ENCODE measurements around the gene CCDC196. TPM values are rescaled to one million over a fixed set of nuclear protein-coding genes. Genes with fewer than 3 reads are reported as not detected.

CCDC196 gene, protein sequence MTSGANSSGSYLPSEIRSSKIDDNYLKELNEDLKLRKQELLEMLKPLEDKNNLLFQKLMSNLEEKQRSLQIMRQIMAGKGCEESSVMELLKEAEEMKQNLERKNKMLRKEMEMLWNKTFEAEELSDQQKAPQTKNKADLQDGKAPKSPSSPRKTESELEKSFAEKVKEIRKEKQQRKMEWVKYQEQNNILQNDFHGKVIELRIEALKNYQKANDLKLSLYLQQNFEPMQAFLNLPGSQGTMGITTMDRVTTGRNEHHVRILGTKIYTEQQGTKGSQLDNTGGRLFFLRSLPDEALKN
- total RNA-seq, result not detected
- long read RNA-seq, partial matches to known transcripts, result 0 of 2 reads
- long read RNA-seq, other reads (novel, unspliced or antisense), result 2 of 2 reads

DNA sequence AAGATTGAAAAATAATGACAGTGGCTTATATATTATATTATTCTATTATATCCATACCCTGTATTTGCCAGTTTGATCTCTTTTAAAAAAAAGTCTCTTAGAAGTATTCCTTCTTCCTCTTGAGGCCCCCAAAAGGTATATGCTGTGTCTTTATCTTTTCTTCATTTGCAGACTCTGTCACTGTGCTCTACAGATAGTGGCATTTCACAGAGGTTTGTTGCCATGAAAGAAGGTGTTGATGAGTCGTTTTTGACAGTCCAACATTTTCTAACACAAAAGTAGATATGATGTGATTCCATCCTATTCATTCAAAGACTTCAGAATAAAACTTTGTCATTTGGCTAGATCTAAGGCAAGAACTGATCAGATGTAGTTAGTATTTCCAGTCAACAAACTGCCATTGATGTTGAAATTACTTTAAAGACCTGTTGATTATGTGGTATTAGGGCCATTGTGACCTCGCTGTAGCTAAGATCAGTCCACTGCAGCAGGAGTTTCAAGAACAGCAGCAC lies at the start of gene CCDC196:
TSS of gene CCDC196 (plus strand) at position 462 of the 512 bp plus-strand sequence. CDS start 132 bp downstream, outside the sequence.
- H3K27me3 ChIP-seq, result no peaks in the 10 kb centered on the region
- ATAC-seq (no peak), DNase-seq (no peak)
- H3K9me3 ChIP-seq, result no peaks in the 10 kb centered on the region
- H3K27ac ChIP-seq, result no peak within 1 kb of the TSS
- TF ChIP-seq, protein P1, sequence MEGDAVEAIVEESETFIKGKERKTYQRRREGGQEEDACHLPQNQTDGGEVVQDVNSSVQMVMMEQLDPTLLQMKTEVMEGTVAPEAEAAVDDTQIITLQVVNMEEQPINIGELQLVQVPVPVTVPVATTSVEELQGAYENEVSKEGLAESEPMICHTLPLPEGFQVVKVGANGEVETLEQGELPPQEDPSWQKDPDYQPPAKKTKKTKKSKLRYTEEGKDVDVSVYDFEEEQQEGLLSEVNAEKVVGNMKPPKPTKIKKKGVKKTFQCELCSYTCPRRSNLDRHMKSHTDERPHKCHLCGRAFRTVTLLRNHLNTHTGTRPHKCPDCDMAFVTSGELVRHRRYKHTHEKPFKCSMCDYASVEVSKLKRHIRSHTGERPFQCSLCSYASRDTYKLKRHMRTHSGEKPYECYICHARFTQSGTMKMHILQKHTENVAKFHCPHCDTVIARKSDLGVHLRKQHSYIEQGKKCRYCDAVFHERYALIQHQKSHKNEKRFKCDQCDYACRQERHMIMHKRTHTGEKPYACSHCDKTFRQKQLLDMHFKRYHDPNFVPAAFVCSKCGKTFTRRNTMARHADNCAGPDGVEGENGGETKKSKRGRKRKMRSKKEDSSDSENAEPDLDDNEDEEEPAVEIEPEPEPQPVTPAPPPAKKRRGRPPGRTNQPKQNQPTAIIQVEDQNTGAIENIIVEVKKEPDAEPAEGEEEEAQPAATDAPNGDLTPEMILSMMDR (IDR thresholded peaks at IDR 0.05), result no peak
- no peak within 1 kb of the TSS for H3K4me3 ChIP-seq
- H3K4me1 ChIP-seq, result no peaks in the 10 kb centered on the region
- no peaks in the 10 kb centered on the region for H3K36me3 ChIP-seq
- intact Hi-C loops (cut with DNase I), result no loop called here

DNA sequence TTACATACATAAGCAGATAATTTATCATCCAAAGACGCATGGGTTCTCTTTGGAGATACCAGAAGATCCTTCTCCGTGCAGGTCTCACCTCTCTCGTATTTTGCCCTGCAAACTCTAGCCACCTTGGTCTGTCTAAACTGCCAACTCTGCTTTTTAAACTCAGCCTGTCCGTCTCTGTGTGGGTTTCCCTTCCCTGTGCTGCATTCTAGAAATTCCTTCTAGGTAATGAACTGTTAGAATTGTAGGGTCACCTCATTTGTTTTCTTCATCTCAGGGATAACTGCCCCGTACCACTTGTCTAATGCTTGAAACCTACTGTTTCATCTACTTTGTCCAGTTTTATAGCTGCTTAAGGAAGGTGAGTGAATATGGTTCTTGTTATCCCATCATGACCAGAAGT lies 45.4 kb upstream of the CCDC196 start:
- TF ChIP-seq, protein P1 (IDR thresholded peaks at IDR 0.05), result no peak
- no peak for DNase-seq
- no peak for ATAC-seq
- no peaks in the 10 kb centered on the region for H3K27me3 ChIP-seq
- H3K9me3 ChIP-seq, result peaks cover 11% of the 10 kb centered on the region
- no peaks in the 10 kb centered on the region for H3K4me1 ChIP-seq
- intact Hi-C loops (cut with DNase I), result no loop called here
- H3K36me3 ChIP-seq, result no peaks in the 10 kb centered on the region
- no peak overlapping the region for H3K27ac ChIP-seq
- no peak overlapping the region for H3K4me3 ChIP-seq

DNA sequence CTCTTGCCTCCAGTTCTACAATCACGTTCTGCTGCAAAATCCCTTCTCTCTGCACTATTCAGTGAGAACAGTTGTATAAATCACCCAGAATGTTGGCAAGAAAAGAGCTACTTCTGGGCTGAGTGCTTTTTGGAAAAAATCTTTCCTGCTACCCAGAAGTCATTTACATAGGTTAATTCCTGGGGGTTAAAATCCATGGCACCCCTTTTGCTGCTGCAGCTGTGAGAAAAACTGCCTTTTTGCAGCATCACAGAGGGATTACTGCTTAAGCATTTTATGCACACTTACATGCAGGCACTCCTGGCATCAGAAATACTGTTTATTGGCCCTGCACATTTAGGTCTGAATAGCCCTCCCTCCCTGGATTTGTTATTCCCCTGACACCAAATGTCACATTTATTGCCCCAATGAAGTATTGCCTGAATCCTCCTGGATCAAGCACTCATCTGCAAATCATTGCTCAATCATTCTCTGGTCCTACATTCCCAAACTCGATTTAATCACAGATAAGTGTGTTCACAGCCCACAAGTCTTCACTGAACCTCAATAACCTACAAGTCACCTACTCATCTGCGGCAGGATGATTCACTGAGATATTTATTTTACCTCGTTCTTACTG lies 43.1 kb upstream of the CCDC196 start:
- Histone ChIP-seq H3K9me3 (peaks cover 11% of the 10 kb centered on the region), H3K4me1 (no peaks in the 10 kb centered on the region), H3K36me3 (no peaks in the 10 kb centered on the region), H3K4me3 (no peak overlapping the region), H3K27me3 (no peaks in the 10 kb centered on the region), H3K27ac (no peak overlapping the region)
- TF ChIP-seq, protein P1 (IDR thresholded peaks at IDR 0.05), result no peak
- intact Hi-C loops (cut with DNase I), result no loop called here
- DNase-seq, result no peak
- ATAC-seq, result no peak

DNA sequence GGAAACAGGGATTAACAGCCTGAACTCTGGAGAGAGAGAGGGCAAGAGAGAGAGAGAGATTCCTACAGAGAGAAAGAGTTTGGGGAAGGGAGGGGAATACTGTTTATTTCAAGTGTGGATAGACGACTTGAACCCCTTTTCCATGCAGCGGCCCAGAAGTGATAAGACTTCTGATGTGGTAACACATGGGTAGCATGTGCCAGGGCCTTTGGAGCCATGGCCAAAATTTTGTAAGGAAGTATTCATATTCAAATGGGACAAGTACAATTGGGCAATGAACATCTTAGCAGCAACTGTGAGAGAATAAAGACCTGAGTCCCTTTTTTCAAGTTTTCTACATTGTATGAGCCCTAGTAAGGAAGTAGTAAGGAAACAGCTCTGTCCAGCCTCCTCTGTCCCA lies 42.4 kb upstream of the CCDC196 start:
- Histone ChIP-seq H3K4me1 (no peaks in the 10 kb centered on the region), H3K4me3 (no peak overlapping the region), H3K27ac (no peak overlapping the region), H3K36me3 (no peaks in the 10 kb centered on the region), H3K9me3 (peaks cover 11% of the 10 kb centered on the region), H3K27me3 (no peaks in the 10 kb centered on the region)
- TF ChIP-seq, protein P1 (IDR thresholded peaks at IDR 0.05), result no peak
- ATAC-seq (no peak), DNase-seq (no peak)
- intact Hi-C loops (cut with DNase I), result no loop called here

DNA sequence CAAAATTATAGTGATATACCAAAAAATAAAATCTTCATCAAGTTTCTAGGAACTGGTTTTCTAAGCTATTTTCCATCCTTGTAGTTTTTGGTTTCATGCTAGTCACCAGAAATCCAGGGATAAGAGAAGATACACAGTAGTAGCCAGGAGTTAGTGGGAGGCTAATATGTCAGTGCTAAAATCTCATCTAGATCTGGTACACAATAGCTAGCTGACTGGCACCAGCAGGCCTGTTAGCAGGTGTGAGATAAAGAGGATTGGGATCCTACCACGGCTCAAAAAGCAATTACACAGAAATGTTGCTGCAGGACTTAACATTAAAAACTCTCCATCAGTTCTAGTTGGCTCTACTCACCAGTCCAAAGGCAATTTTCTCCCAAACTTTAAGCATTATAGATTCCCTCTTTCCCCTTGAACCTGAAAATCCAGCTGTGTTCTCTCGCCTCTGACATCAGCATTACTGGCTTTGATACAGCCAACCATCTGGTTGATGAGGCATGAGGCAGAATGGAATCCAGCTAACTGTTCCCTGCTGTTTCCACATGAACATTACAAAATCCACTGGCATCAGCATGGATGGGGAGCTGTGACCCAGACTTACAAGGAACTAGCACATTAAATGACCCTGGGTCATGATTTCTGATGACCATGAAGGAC lies 41.8 kb upstream of the CCDC196 start:
- H3K4me3 ChIP-seq, result no peak overlapping the region
- intact Hi-C loops (cut with DNase I), result no loop called here
- H3K4me1 ChIP-seq, result no peaks in the 10 kb centered on the region
- no peaks in the 10 kb centered on the region for H3K27me3 ChIP-seq
- no peak for DNase-seq
- no peak overlapping the region for H3K27ac ChIP-seq
- H3K36me3 ChIP-seq, result no peaks in the 10 kb centered on the region
- peaks cover 5% of the 10 kb centered on the region for H3K9me3 ChIP-seq
- no peak for ATAC-seq
- TF ChIP-seq, protein P1 (IDR thresholded peaks at IDR 0.05), result no peak

All from upper lobe of right lung (tissue), 1 donor.